Astrocyte of the spinal cord (primary cell): ENCODE data around the gene OR1C1.
"Not testable (repeated sequence)": the region's sequence is repeated elsewhere in the genome, so short reads cannot be mapped to it uniquely, and the experiment has no call there.

ENCODE experiments used
- DNase-seq: peaks from one replicate; pipeline ENCODE4 v3.0.0; 2011; ENCODE audit warnings: low read depth, low spot score
- H3K4me3 ChIP-seq: 2 replicates; pipeline ENCODE4 v1.5.1; 2011; ENCODE audit warnings: low read depth, mild to moderate bottlenecking, low read length, moderate library complexity
- in situ Hi-C: cut with HindIII; loops from 2 replicates; pipeline ENCODE4 v1.10.0; 2017; ENCODE audit warnings: low sequenced_read_pairs
- TF ChIP-seq, protein P1 (sequence below): IDR thresholded peaks from 2 replicates; pipeline ENCODE4 v1.5.1; 2012; ENCODE audit warnings: low read depth, mild to moderate bottlenecking, low read length, inconsistent platforms

The OR1C1 gene

GRCh38 chr1:247746391-247746935 is 13.9 kb downstream of the OR1C1 start:
- H3K4me3 ChIP-seq, result no peak overlapping the region
- TF ChIP-seq, protein P1, sequence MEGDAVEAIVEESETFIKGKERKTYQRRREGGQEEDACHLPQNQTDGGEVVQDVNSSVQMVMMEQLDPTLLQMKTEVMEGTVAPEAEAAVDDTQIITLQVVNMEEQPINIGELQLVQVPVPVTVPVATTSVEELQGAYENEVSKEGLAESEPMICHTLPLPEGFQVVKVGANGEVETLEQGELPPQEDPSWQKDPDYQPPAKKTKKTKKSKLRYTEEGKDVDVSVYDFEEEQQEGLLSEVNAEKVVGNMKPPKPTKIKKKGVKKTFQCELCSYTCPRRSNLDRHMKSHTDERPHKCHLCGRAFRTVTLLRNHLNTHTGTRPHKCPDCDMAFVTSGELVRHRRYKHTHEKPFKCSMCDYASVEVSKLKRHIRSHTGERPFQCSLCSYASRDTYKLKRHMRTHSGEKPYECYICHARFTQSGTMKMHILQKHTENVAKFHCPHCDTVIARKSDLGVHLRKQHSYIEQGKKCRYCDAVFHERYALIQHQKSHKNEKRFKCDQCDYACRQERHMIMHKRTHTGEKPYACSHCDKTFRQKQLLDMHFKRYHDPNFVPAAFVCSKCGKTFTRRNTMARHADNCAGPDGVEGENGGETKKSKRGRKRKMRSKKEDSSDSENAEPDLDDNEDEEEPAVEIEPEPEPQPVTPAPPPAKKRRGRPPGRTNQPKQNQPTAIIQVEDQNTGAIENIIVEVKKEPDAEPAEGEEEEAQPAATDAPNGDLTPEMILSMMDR, result no peak
- peak; percentile 37 for DNase-seq
- in situ Hi-C loops, result no loop called here

DNA sequence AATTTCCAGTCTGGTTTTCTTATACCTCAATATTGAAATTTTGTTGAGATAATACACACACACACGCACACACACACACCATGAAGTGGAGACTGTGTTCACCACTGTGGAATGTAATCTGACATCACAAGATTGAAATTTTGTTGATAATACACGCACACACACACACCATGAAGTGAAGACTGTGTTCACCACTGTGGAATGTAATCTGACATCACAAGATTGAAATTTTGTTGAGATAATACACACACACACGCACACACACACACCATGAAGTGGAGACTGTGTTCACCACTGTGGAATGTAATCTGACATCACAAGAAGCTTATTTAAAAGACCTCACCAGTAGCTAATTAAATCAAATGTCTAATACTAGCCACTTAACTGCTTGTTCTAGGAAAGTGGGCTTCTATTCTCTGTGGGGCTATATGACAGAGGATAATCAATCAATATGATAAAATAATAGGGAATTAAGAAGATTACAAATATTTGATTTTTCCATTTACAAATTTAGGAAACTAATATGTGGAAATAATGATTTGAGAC is 18.1 kb downstream of the OR1C1 start:
- in situ Hi-C loops, result not testable (repeated sequence)

GRCh38 chr1:247741756-247742155 is 18.6 kb downstream of the OR1C1 start:
- in situ Hi-C loops, result no loop called here
- H3K4me3 ChIP-seq, result no peak overlapping the region
- TF ChIP-seq, protein P1, result no peak
- no peak for DNase-seq

More for the DNA sequence above, 18.1 kb downstream of the OR1C1 start:
- peak; percentile 72 for DNase-seq
- not testable (repeated sequence) for H3K4me3 ChIP-seq

DNA sequence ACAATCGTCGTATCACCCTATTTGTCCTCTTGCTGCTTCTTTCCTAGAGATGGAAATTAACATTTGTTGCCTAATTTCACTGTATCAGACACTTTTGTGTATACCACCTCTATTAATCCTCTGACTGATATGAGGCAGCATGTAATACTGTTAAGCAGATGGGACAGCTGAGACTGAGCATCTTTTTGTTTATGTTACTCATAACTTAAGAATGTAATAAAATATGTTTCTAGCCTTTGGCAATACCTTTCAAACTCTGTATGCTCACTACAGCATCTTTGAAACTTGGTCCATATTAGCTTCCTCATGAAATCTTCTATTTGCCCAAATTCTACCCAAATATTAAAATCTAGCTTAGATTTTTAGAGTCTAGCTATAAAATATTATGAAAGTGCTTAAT is 19.6 kb downstream of the OR1C1 start:
- in situ Hi-C loops, result no loop called here
- TF ChIP-seq, protein P1, result no peak
- DNase-seq, result no peak

GRCh38 chr1:247738315-247738714 is 22.0 kb downstream of the OR1C1 start, which contains the start of gene OR14K1:
OR14K1 (plus strand) TSS chr1:247738615; CDS start chr1:247738615, 0 bp downstream.
- no peak within 1 kb of the TSS for H3K4me3 ChIP-seq
- TF ChIP-seq, protein P1, result no peak
- no peak for DNase-seq
- in situ Hi-C loops, result no loop called here

More for the DNA sequence above, 19.6 kb downstream of the OR1C1 start:
- H3K4me3 ChIP-seq, result no peak overlapping the region

DNA sequence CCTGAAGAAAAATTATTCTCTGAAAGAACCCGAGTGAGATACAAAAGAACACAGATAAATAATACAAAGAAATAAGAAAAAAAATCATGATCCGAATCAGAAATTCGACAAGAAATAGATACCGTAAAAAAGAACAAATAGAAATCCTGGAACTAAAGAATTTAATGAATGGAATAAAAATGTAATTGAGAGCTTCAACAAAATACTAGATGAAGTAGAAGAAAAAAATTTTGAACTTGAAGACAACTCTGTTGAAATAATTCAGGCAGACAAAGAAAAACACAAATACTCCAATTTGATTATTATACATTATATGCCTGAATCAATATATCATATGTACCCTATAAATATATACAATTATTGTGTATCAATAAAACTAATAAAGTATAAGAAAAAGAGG is 39.1 kb downstream of the OR1C1 start:
- in situ Hi-C loops, result no loop called here
- H3K4me3 ChIP-seq, result no peak overlapping the region
- no peak for DNase-seq
- TF ChIP-seq, protein P1, result no peak

DNA sequence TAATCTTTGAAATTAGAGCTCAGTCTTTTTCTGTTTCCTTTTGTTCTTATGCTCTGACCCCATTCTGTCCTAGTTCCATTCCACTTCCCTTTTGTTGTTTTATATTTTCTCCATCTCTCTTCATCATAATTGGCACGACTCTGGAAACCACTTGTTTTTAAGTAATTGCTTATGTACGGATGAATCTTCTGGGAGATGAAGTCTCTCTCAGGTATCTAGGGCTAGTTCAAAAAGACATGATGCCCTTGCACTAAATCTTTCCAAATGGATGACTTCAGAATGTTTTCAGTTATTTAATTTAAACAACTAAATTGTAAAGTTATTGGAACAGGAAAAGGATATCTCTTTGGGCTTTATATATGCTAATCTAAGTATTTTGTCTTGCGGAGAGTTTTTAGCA is 43.8 kb downstream of the OR1C1 start, which contains the start of gene OR6F1:
TSS of gene OR6F1 (minus strand) at position 101 of the 400 bp plus-strand sequence. CDS start 3,891 bp downstream, outside the sequence.
- no peak within 1 kb of the TSS for H3K4me3 ChIP-seq
- DNase-seq, result no peak
- TF ChIP-seq, protein P1, result no peak
- in situ Hi-C loops, result no loop called here
